GM21576 (cell line): ENCODE data around the gene NAT9.
A peak's percentile ranks its signal among the peaks of the same experiment; 100 is the strongest.

ENCODE experiments used
- ATAC-seq: cut with Tn5 transposase; IDR thresholded peaks from one replicate; pipeline ENCODE4 v1.9.1; 2021; ENCODE audit warnings: mild to moderate bottlenecking, moderate library complexity; ENCODE audit not compliant: unreplicated experiment

The NAT9 gene

GRCh38 chr17:74776044-74776962 lies at the start of gene NAT9:
NAT9 (minus strand) TSS chr17:74776345; CDS start chr17:74775698, 647 bp downstream.
- ATAC-seq: peak; percentile 53

- no peak for ATAC-seq
Measured at GRCh38 chr17:74824961-74825627, 48.9 kb upstream of the NAT9 start.

GRCh38 chr17:74822939-74823367 lies 46.8 kb upstream of the NAT9 start:
- no peak for ATAC-seq

- no peak for ATAC-seq
Measured at GRCh38 chr17:74822335-74822938, 46.3 kb upstream of the NAT9 start.

GRCh38 chr17:74821655-74822334 lies 45.6 kb upstream of the NAT9 start:
- ATAC-seq: no peak

GRCh38 chr17:74819801-74820436 lies 43.8 kb upstream of the NAT9 start:
- no peak for ATAC-seq

- no peak for ATAC-seq
Measured at GRCh38 chr17:74818291-74818938, 42.3 kb upstream of the NAT9 start.

- no peak for ATAC-seq
Measured at GRCh38 chr17:74816905-74817620, 40.9 kb upstream of the NAT9 start.

GRCh38 chr17:74815550-74816370 lies 39.6 kb upstream of the NAT9 start:
- ATAC-seq: no peak

GRCh38 chr17:74815067-74815466 lies 38.9 kb upstream of the NAT9 start:
- ATAC-seq: no peak

GRCh38 chr17:74814453-74814852 lies 38.3 kb upstream of the NAT9 start:
- no peak for ATAC-seq

- ATAC-seq: no peak
Measured at GRCh38 chr17:74812109-74813009, 36.2 kb upstream of the NAT9 start.

- ATAC-seq: no peak
Measured at GRCh38 chr17:74810699-74811485, 34.7 kb upstream of the NAT9 start.

- no peak for ATAC-seq
Measured at GRCh38 chr17:74808714-74809430, 32.7 kb upstream of the NAT9 start.

- ATAC-seq: no peak
Measured at GRCh38 chr17:74807925-74808324, 31.8 kb upstream of the NAT9 start.

- no peak for ATAC-seq
Measured at GRCh38 chr17:74807441-74807840, 31.3 kb upstream of the NAT9 start.
